A549 (cell line): ENCODE results near the gene FRMD4A.

Experiments used
- CEBPB ChIP-seq, 2 experiments: fragments of >200 bp in 1 of 2; sonication (Bioruptor Twin) in 1 of 2; formaldehyde crosslinking in 1 of 2; IDR thresholded peaks; 2 replicates each; pipeline ENCODE4 v1.6.1; 2012 to 2016
- CTCF ChIP-seq: fragments of >200 bp; sonication (Bioruptor Twin); formaldehyde crosslinking; IDR thresholded peaks from 3 replicates; pipeline ENCODE4 v1.5.1; 2016
- EHF ChIP-seq: fragments of 250-450 bp; sonication (Bioruptor Pico); IDR thresholded peaks from 2 replicates; pipeline ENCODE4 v1.5.0; 2020; ENCODE audit warnings: mild to moderate bottlenecking
- ELK1 ChIP-seq: fragments of 150-350 bp; IDR thresholded peaks from 2 replicates; pipeline ENCODE4 v1.6.1; 2014; ENCODE audit warnings: low read depth, mild to moderate bottlenecking, low read length
- ESRRA ChIP-seq: fragments of 150-350 bp; IDR thresholded peaks from 2 replicates; pipeline ENCODE4 v1.6.1; 2014; ENCODE audit warnings: mild to moderate bottlenecking, low read length, borderline replicate concordance
- MAX ChIP-seq: IDR thresholded peaks from 2 replicates; pipeline ENCODE4 v1.6.1; 2012
- POLR2A ChIP-seq: IDR thresholded peaks from 2 replicates; pipeline ENCODE4 v1.6.1; 2012; ENCODE audit warnings: mild to moderate bottlenecking, low read length
- POLR2AphosphoS2 ChIP-seq: conservative IDR thresholded peaks from 2 replicates; pipeline ENCODE4 v1.6.1; 2012; ENCODE audit warnings: low read length, improper control_type of control experiment, inconsistent platforms
- RAD21 ChIP-seq, 2 experiments: fragments of >200 bp in 1 of 2; sonication (Bioruptor Twin) in 1 of 2; formaldehyde crosslinking in 1 of 2; IDR thresholded peaks in 1 of 2; conservative IDR thresholded peaks in 1 of 2; 2 replicates in 1 of 2; 3 replicates in 1 of 2; pipeline ENCODE4 v1.6.1; 2012 to 2018; ENCODE audit warnings: inconsistent platforms in 1 of 2
- RARB ChIP-seq: fragments of 250-450 bp; sonication (Bioruptor Pico); IDR thresholded peaks from 2 replicates; pipeline ENCODE4 v1.8.0; 2021; ENCODE audit warnings: mild to moderate bottlenecking, moderate library complexity
- REST ChIP-seq: fragments of 200-600 bp; sonication (generic); IDR thresholded peaks from 2 replicates; pipeline ENCODE4 v1.6.1; 2016; ENCODE audit warnings: antibody characterized with exemption, mild to moderate bottlenecking, moderate library complexity
- RFX5 ChIP-seq: fragments of 450-650 bp; IDR thresholded peaks from 2 replicates; pipeline ENCODE4 v1.7.1; 2014; ENCODE audit warnings: antibody characterized with exemption, mild to moderate bottlenecking, moderate library complexity
- USF2 ChIP-seq: fragments of 450-650 bp; IDR thresholded peaks from 2 replicates; pipeline ENCODE4 v1.6.1; 2014; ENCODE audit warnings: antibody characterized with exemption
- ZC3H11A ChIP-seq: fragments of 450-650 bp; IDR thresholded peaks from 2 replicates; pipeline ENCODE4 v1.6.1; 2014; ENCODE audit warnings: antibody characterized with exemption, mild to moderate bottlenecking

GRCh38 chr10:13661256-13661655 is 669.5 kb downstream of the FRMD4A start:
- no peak for TF ChIP-seq CTCF
- no peak for TF ChIP-seq RAD21 (conservative IDR thresholded peaks at IDR 0.05 in 1 of 2, IDR thresholded peaks at IDR 0.05 in 1 of 2)
- TF ChIP-seq REST, result no peak
- TF ChIP-seq POLR2A, result no peak
- TF ChIP-seq RFX5, result no peak
- TF ChIP-seq ESRRA, result no peak
- TF ChIP-seq ZC3H11A, result no peak
- TF ChIP-seq RARB (CRISPR knock-in tag), result no peak
- no peak for TF ChIP-seq CEBPB (IDR thresholded peaks at IDR 0.05)
- no peak for TF ChIP-seq USF2
- TF ChIP-seq ELK1, result no peak
- no peak for TF ChIP-seq EHF (CRISPR knock-in tag)
- TF ChIP-seq MAX, result no peak
- TF ChIP-seq POLR2AphosphoS2, result no peak
